Measurements from ENCODE around the gene RAD52.

DNA sequence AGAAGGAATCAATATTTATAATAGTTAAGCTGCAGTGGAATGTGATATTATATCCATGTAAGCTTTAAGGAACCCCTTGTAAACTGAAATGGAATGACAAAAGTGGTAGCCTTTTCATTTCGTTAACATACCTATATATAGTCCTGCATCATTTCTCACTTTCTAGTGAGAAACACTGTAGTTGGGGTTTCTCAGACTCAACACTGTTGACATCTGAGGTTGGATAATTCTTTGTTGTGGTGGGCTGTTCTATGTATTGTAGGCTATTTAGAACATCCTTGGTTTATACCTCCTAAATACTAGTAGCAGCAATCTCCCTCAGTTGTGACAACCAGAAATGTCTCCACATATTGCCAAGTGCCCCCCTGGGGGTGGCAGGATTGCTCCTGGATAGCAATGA is 79.1 kb downstream of the RAD52 start:
- TF ChIP-seq, protein P1, sequence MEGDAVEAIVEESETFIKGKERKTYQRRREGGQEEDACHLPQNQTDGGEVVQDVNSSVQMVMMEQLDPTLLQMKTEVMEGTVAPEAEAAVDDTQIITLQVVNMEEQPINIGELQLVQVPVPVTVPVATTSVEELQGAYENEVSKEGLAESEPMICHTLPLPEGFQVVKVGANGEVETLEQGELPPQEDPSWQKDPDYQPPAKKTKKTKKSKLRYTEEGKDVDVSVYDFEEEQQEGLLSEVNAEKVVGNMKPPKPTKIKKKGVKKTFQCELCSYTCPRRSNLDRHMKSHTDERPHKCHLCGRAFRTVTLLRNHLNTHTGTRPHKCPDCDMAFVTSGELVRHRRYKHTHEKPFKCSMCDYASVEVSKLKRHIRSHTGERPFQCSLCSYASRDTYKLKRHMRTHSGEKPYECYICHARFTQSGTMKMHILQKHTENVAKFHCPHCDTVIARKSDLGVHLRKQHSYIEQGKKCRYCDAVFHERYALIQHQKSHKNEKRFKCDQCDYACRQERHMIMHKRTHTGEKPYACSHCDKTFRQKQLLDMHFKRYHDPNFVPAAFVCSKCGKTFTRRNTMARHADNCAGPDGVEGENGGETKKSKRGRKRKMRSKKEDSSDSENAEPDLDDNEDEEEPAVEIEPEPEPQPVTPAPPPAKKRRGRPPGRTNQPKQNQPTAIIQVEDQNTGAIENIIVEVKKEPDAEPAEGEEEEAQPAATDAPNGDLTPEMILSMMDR (IDR thresholded peaks at IDR 0.05; ENCODE audit: low read depth, low read length): no peak
- no peak for TF ChIP-seq EZH2phosphoT487 (IDR thresholded peaks at IDR 0.05; ENCODE audit: low read depth)
